GM12878 (cell line): Measurements from ENCODE around the gene JCHAIN. TPM values are rescaled to one million over a fixed set of nuclear protein-coding genes. Genes with fewer than 3 reads are reported as not detected.
A peak's percentile ranks its signal among the peaks of the same experiment; 100 is the strongest.

ENCODE experiments used
- ATAC-seq: fragments of 200-7000 bp; cut with Tn5 transposase; 3 replicates; pipeline ENCODE4 v1.9.1; 2020; ENCODE audit warnings: mild to moderate bottlenecking, moderate library complexity
- BruUV-seq: library from RNA; stranded (reverse); fragments of 400-500 nt; replicated peaks from 2 replicates; lab custom pipeline; 2021; lab: Mats Ljungman, UMichigan
- CTCF ChIA-PET: fragments of 300-600 bp; sonication (Branson Sonifier 250); formaldehyde crosslinking; extraction: SDS; loops from one replicate; lab custom pipeline; 2021; ENCODE audit warnings: inconsistent platforms; lab: Yijun Ruan, JAX
- POLR2A ChIA-PET: fragments of 350-600 bp; formaldehyde crosslinking; extraction: SDS; loops from one replicate; lab custom pipeline; 2021; ENCODE audit warnings: inconsistent platforms; lab: Charles Lee
- RAD21 ChIA-PET: fragments of 300-600 bp; sonication (Branson Sonifier 250); formaldehyde crosslinking; loops from one replicate; lab custom pipeline; 2023; ENCODE audit warnings: antibody characterized with exemption; ENCODE audit not compliant: unreplicated experiment; lab: Charles Lee
- SMC1A ChIA-PET: fragments of 300-600 bp; sonication (Branson Sonifier 250); formaldehyde crosslinking; loops from one replicate; lab custom pipeline; 2023; ENCODE audit not compliant: unreplicated experiment, uncharacterized antibody; lab: Charles Lee
- DNase-seq: peaks from one replicate; pipeline ENCODE4 v3.0.0-alpha.2; 2011; ENCODE audit warnings: low read depth, low spot score
- FAIRE-seq: peaks from 3 replicates; lab custom pipeline; 2011; peaks lifted over from hg19 to GRCh38; lab: Jason Lieb, UNC
- H2AFZ ChIP-seq: 2 replicates; pipeline ENCODE4 v1.6.0; 2011; ENCODE audit warnings: low read depth, low read length, control low read depth; ENCODE audit not compliant: control insufficient read depth
- H3K27ac ChIP-seq: 2 replicates; pipeline ENCODE4 v1.5.1; 2011; ENCODE audit warnings: control low read depth; ENCODE audit not compliant: control insufficient read depth, insufficient read depth
- H3K27me3 ChIP-seq, 2 experiments: replicated peaks in 1 of 2; 2 replicates each; pipeline versions ENCODE4 v1.6.0 to v1.6.1; 2011; ENCODE audit warnings: low read length in 1 of 2; ENCODE audit not compliant: control insufficient read depth in 2 of 2, insufficient read depth in 2 of 2
- H3K36me3 ChIP-seq, 2 experiments: 2 replicates each; pipeline ENCODE4 v1.5.1; 2011; ENCODE audit warnings: low read length in 1 of 2; ENCODE audit not compliant: control insufficient read depth in 2 of 2, insufficient read depth in 2 of 2
- H3K4me1 ChIP-seq: 2 replicates; pipeline ENCODE4 v1.6.1; 2011; ENCODE audit warnings: mild to moderate bottlenecking, low read length, moderate library complexity, mixed read lengths; ENCODE audit not compliant: control insufficient read depth, insufficient read depth
- H3K4me2 ChIP-seq: 2 replicates; pipeline ENCODE4 v1.6.0; 2011; ENCODE audit warnings: control low read depth; ENCODE audit not compliant: control insufficient read depth, insufficient read depth
- H3K4me3 ChIP-seq: fragments of 200-600 bp; sonication (generic); 2 replicates; pipeline ENCODE4 v1.5.1; 2016
- H3K79me2 ChIP-seq: 2 replicates; pipeline ENCODE4 v1.6.0; 2011; ENCODE audit warnings: low read length; ENCODE audit not compliant: control insufficient read depth, insufficient read depth
- H3K9ac ChIP-seq: 2 replicates; pipeline ENCODE4 v1.8.0; 2011; ENCODE audit warnings: low read length, control low read depth, mixed read lengths; ENCODE audit not compliant: control insufficient read depth, insufficient read depth
- H3K9me3 ChIP-seq: replicated peaks from 3 replicates; pipeline ENCODE4 v1.5.1; 2011; ENCODE audit warnings: mild to moderate bottlenecking, low read length; ENCODE audit not compliant: control insufficient read depth, insufficient read depth
- H4K20me1 ChIP-seq: 2 replicates; pipeline ENCODE4 v1.6.0; 2011; ENCODE audit not compliant: control insufficient read depth, insufficient read depth
- EGR1 ChIP-seq, 2 experiments: IDR thresholded peaks; 1 replicate in 1 of 2; 2 replicates in 1 of 2; pipeline ENCODE4 v1.6.1; 2011 to 2012; ENCODE audit warnings: low read depth in 2 of 2, low read length in 2 of 2, borderline replicate concordance in 1 of 2, mild to moderate bottlenecking in 1 of 2, moderate library complexity in 1 of 2
- GATAD2B ChIP-seq: fragments of 450-650 bp; conservative IDR thresholded peaks from 2 replicates; pipeline ENCODE4 v1.6.1; 2017; ENCODE audit warnings: low read depth, mild to moderate bottlenecking, moderate library complexity
- MEF2A ChIP-seq: IDR thresholded peaks from 2 replicates; pipeline ENCODE4 v1.6.1; 2011; ENCODE audit warnings: low read depth, mild to moderate bottlenecking, low read length, moderate library complexity; ENCODE audit not compliant: insufficient read depth
- MEF2B ChIP-seq: fragments of 450-650 bp; IDR thresholded peaks from 2 replicates; pipeline ENCODE4 v1.6.1; 2018; ENCODE audit warnings: mild to moderate bottlenecking, moderate library complexity; ENCODE audit not compliant: partially characterized antibody, poor library complexity, severe bottlenecking
- RUNX3 ChIP-seq: IDR thresholded peaks from 2 replicates; pipeline ENCODE4 v1.6.1; 2012; ENCODE audit warnings: low read length, inconsistent platforms
- SREBF1 ChIP-seq: IDR thresholded peaks from 2 replicates; pipeline ENCODE4 v1.6.1; 2012; ENCODE audit warnings: mild to moderate bottlenecking, low read length
- YY1 ChIP-seq: IDR thresholded peaks from 2 replicates; pipeline ENCODE4 v1.6.1; 2011; ENCODE audit warnings: low read depth, mild to moderate bottlenecking, low read length
- ZZZ3 ChIP-seq: IDR thresholded peaks from 2 replicates; pipeline ENCODE4 v1.6.1; 2011; ENCODE audit warnings: low read depth; ENCODE audit not compliant: control insufficient read depth, insufficient read length
- WGBS: methylation state at CpG from one replicate; pipeline ENCODE4 v1.1.6; 2016; ENCODE audit warnings: low lambda C conversion rate; ENCODE audit not compliant: insufficient replicate concordance, insufficient coverage; ENCODE audit errors: missing lambda C conversion rate; 5-methylcytosine and 5-hydroxymethylcytosine counted together
- in situ Hi-C: fragments of 300-500 bp; cut with MboI; formaldehyde crosslinking; loops from 9 replicates; pipeline ENCODE4 v1.14.3; 2018; ENCODE audit warnings: mixed read lengths
- intact Hi-C: fragments of 100-400 bp; cut with micrococcal nuclease; formaldehyde crosslinking; loops from one replicate; pipeline ENCODE4 v1.14.2; 2022; ENCODE audit not compliant: unreplicated experiment
- polyA plus RNA-seq, 11 experiments: library from polyadenylated mRNA; depleted of rRNA in 4 of 11; unstranded in 6 of 11; stranded (reverse) in 5 of 11; fragments of >200 nt; fragmentation: Nextera tagmentation in 4 of 11; fragmentation: Illumina TruSeq in 1 of 11; extraction: Ambion mirVana in 4 of 11; extraction: Trizol in 1 of 11; gene quantifications; 1 replicate in 1 of 11; 2 replicates in 10 of 11; pipeline versions ENCODE4 v1.2.1 to v1.2.3, GENCODE V29; 2011 to 2016; ENCODE audit warnings: inconsistent platforms in 2 of 11, missing spikeins in 2 of 11, low read depth in 1 of 11
- total RNA-seq, 4 experiments: library from RNA; depleted of rRNA in 3 of 4; stranded (reverse); fragments of >200 nt in 3 of 4; fragmentation: Illumina TruSeq in 1 of 4; extraction: Trizol in 1 of 4; gene quantifications; 2 replicates each; pipeline versions ENCODE4 v1.2.1 to v1.2.3, GENCODE V29; 2013 to 2021

Gene JCHAIN
- total and polyA plus RNA-seq, 10 of the 15 experiments (the other 5 are each of a cell fraction or from before 2014, with no cell fraction given) = 188 to 1,045 (median 486) TPM

- POLR2A ChIA-PET = interaction anchor here (0.7 kb wide), 1 partner anchor 1165 kb away, joined by 5 read pairs; no protein-coding TSS in a partner anchor
- TF ChIP-seq ZZZ3 (no peak), GATAD2B (no peak), MEF2A (0 out of 2 replicates have a peak, but pooled peaks have one; percentile 31), YY1 (peak; percentile 74; the same call in 1 of the 2 replicates), RUNX3 (0 out of 2 replicates have a peak, but pooled peaks have one; percentile 29), MEF2B (peak; percentile 50)
- Histone ChIP-seq H3K27ac (no peak overlapping the region), H3K4me2 (no peak overlapping the region), H4K20me1 (no peaks in the 10 kb centered on the region), H3K4me3 (no peak overlapping the region), H3K79me2 (no peaks in the 10 kb centered on the region), H2AFZ (peak overlapping the region; percentile 13), H3K9me3 (no peaks in the 10 kb centered on the region), H3K36me3 (no peaks in the 10 kb centered on the region), H3K27me3 (no peaks in the 10 kb centered on the region), H3K9ac (no peak overlapping the region), H3K4me1 (no peaks in the 10 kb centered on the region; the same call in 1 of the 2 replicates)
- 35% methylated on average over 8 of the region's 8 CpGs for WGBS
- intact Hi-C loops (no loop called here), in situ Hi-C loops (no loop called here)
- ATAC-seq = peak; percentile 52
- peak; percentile 27 for FAIRE-seq
- SMC1A ChIA-PET = interaction anchor here (0.9 to 2.1 kb wide), 7 partner anchors 10 to 206 kb away, joined by 3 to 10 read pairs (median 3); no protein-coding TSS in a partner anchor
- CTCF ChIA-PET = interaction anchor here (0.6 to 1.1 kb wide), 4 partner anchors 42 to 688 kb away, joined by 3 to 4 read pairs (median 3); no protein-coding TSS in a partner anchor
- RAD21 ChIA-PET = interaction anchor here (0.6 to 1.5 kb wide), 6 partner anchors 41 to 372 kb away, joined by 3 to 8 read pairs (median 4); partner anchors contain the start of gene DCK
- no peak for DNase-seq
- BruUV-seq = no TSS peak
Measured at GRCh38 chr4:70637239-70637913, 28.9 kb downstream of the JCHAIN start.

- no TSS peak for BruUV-seq
- FAIRE-seq = no peak
- in situ Hi-C loops (no loop called here), intact Hi-C loops (no loop called here)
- no peaks in the 10 kb centered on the region for H3K27me3 ChIP-seq
- no peak for TF ChIP-seq SREBF1
- no peak for TF ChIP-seq EGR1 (IDR thresholded peaks at IDR 0.05; ENCODE audit: borderline replicate concordance in 1 of 2, low read depth in 2 of 2, low read length in 2 of 2)
- no peak overlapping the region for H3K9ac ChIP-seq
- ChIA-PET CTCF (no interaction called here), POLR2A (interaction anchor here (0.8 kb wide), 1 partner anchor 359 kb away, joined by 3 read pairs; the partner anchor contains the start of gene DCK), SMC1A (no interaction called here), RAD21 (interaction anchor here (1.0 kb wide), 1 partner anchor 17 kb away, joined by 3 read pairs; no protein-coding TSS in a partner anchor)
- H3K9me3 ChIP-seq = no peaks in the 10 kb centered on the region
- H3K4me3 ChIP-seq = no peak overlapping the region
- no peaks in the 10 kb centered on the region; the same call in 1 of the 2 replicates for H3K4me1 ChIP-seq
- H3K4me2 ChIP-seq = no peak overlapping the region
- ATAC-seq = no peak
- no peaks in the 10 kb centered on the region for H3K36me3 ChIP-seq
- no peaks in the 10 kb centered on the region for H3K79me2 ChIP-seq
- no peaks in the 10 kb centered on the region for H4K20me1 ChIP-seq
- no peak overlapping the region for H3K27ac ChIP-seq
- DNase-seq = no peak
- no peak overlapping the region for H2AFZ ChIP-seq
- WGBS = 35% methylated on average over 5 of the region's 5 CpGs
Measured at GRCh38 chr4:70634482-70634881, 31.8 kb downstream of the JCHAIN start.
